SK-N-SH treated with all-trans-retinoic acid at 6 μM for 48 hours (cell line): ENCODE measurements around the gene AVEN.

Experiments
- ATAC-seq: fragments of 200-7000 bp; cut with Tn5 transposase; 3 replicates; pipeline ENCODE4 v1.9.1; 2020; ENCODE audit warnings: mild to moderate bottlenecking, moderate library complexity
- ARNTL ChIP-seq: fragments of 450-650 bp; formaldehyde crosslinking; IDR thresholded peaks from 2 replicates; pipeline ENCODE4 v1.5.0; 2020; ENCODE audit warnings: low read depth, mild to moderate bottlenecking, moderate library complexity, borderline replicate concordance
- BACH2 ChIP-seq: fragments of 250-450 bp; sonication (Bioruptor Pico); IDR thresholded peaks from 2 replicates; pipeline ENCODE4 v1.9.0; 2021; ENCODE audit warnings: mild to moderate bottlenecking, borderline replicate concordance
- CREB5 ChIP-seq: fragments of 250-450 bp; sonication (Bioruptor Pico); IDR thresholded peaks from 2 replicates; pipeline ENCODE4 v1.5.1; 2020; ENCODE audit warnings: low read depth, mild to moderate bottlenecking, moderate library complexity
- CSDC2 ChIP-seq: fragments of 250-450 bp; sonication (Bioruptor Pico); IDR thresholded peaks from 2 replicates; pipeline ENCODE4 v1.5.0; 2020; ENCODE audit warnings: mild to moderate bottlenecking, moderate library complexity
- ESRRG ChIP-seq: fragments of 250-450 bp; sonication (Bioruptor Pico); IDR thresholded peaks from 2 replicates; pipeline ENCODE4 v1.6.1; 2021; ENCODE audit warnings: mild to moderate bottlenecking
- GLIS3 ChIP-seq: fragments of 250-450 bp; sonication (Bioruptor Pico); IDR thresholded peaks from 2 replicates; pipeline ENCODE4 v1.5.0; 2020; ENCODE audit warnings: mild to moderate bottlenecking, moderate library complexity
- ISL1 ChIP-seq: fragments of 250-450 bp; sonication (Bioruptor Pico); IDR thresholded peaks from 2 replicates; pipeline ENCODE4 v2.1.2; 2022; ENCODE audit warnings: mild to moderate bottlenecking, moderate library complexity
- OSR1 ChIP-seq: fragments of 250-450 bp; sonication (Bioruptor Pico); IDR thresholded peaks from 2 replicates; pipeline ENCODE4 v1.8.0; 2022; ENCODE audit warnings: moderate library complexity, mild to moderate bottlenecking, inconsistent platforms
- POU6F1 ChIP-seq: fragments of 250-450 bp; sonication (Bioruptor Pico); IDR thresholded peaks from 2 replicates; pipeline ENCODE4 v1.8.0; 2021; ENCODE audit warnings: low read depth, mild to moderate bottlenecking, moderate library complexity, borderline replicate concordance
- PPARA ChIP-seq: fragments of 250-450 bp; sonication (Bioruptor Pico); IDR thresholded peaks from 2 replicates; pipeline ENCODE4 v1.5.0; 2020; ENCODE audit warnings: mild to moderate bottlenecking, borderline replicate concordance
- RARB ChIP-seq: fragments of 250-450 bp; sonication (Bioruptor Pico); IDR thresholded peaks from 2 replicates; pipeline ENCODE4 v1.8.0; 2021; ENCODE audit warnings: mild to moderate bottlenecking, moderate library complexity
- SNAI2 ChIP-seq: fragments of 250-450 bp; sonication (Bioruptor Pico); IDR thresholded peaks from 2 replicates; pipeline ENCODE4 v1.5.0; 2020; ENCODE audit warnings: mild to moderate bottlenecking, moderate library complexity
- TCF4 ChIP-seq: fragments of 250-450 bp; sonication (Bioruptor Pico); IDR thresholded peaks from 2 replicates; pipeline ENCODE4 v1.8.0; 2021; ENCODE audit warnings: mild to moderate bottlenecking, moderate library complexity, borderline replicate concordance
- TOX ChIP-seq: fragments of 250-450 bp; sonication (Bioruptor Pico); IDR thresholded peaks from 2 replicates; pipeline ENCODE4 v1.8.0; 2021; ENCODE audit warnings: mild to moderate bottlenecking, moderate library complexity, borderline replicate concordance
- ZC3H10 ChIP-seq: fragments of 250-450 bp; sonication (Bioruptor Pico); IDR thresholded peaks from 2 replicates; pipeline ENCODE4 v1.5.1; 2021; ENCODE audit warnings: mild to moderate bottlenecking, moderate library complexity
- ZFP3 ChIP-seq: fragments of 250-450 bp; sonication (Bioruptor Pico); IDR thresholded peaks from 2 replicates; pipeline ENCODE4 v1.5.0; 2020; ENCODE audit warnings: mild to moderate bottlenecking, moderate library complexity
- ZFP30 ChIP-seq: fragments of 450-650 bp; formaldehyde crosslinking; IDR thresholded peaks from 2 replicates; pipeline ENCODE4 v1.5.0; 2022; ENCODE audit warnings: mild to moderate bottlenecking, moderate library complexity
- ZNF565 ChIP-seq: fragments of 450-650 bp; formaldehyde crosslinking; conservative IDR thresholded peaks from 2 replicates; pipeline ENCODE4 v1.5.0; 2020; ENCODE audit warnings: low read depth, mild to moderate bottlenecking, moderate library complexity
- ZNF70 ChIP-seq: fragments of 450-650 bp; formaldehyde crosslinking; IDR thresholded peaks from 2 replicates; pipeline ENCODE4 v1.5.0; 2020; ENCODE audit warnings: mild to moderate bottlenecking, moderate library complexity
- ZNF8 ChIP-seq: fragments of 450-650 bp; formaldehyde crosslinking; IDR thresholded peaks from 2 replicates; pipeline ENCODE4 v1.5.0; 2020; ENCODE audit warnings: mild to moderate bottlenecking, moderate library complexity
- TF ChIP-seq, protein P1 (sequence below): fragments of 250-450 bp; sonication (Bioruptor Pico); IDR thresholded peaks from 2 replicates; pipeline ENCODE4 v1.5.0; 2020; ENCODE audit warnings: mild to moderate bottlenecking, moderate library complexity
- TF ChIP-seq, protein P2 (sequence below): fragments of 250-450 bp; sonication (Bioruptor Pico); IDR thresholded peaks from 2 replicates; pipeline ENCODE4 v1.8.0; 2020; ENCODE audit warnings: mild to moderate bottlenecking, moderate library complexity, borderline replicate concordance
- TF ChIP-seq, protein P3 (sequence below): fragments of 250-450 bp; sonication (Bioruptor Pico); IDR thresholded peaks from 2 replicates; pipeline ENCODE4 v1.5.1; 2021; ENCODE audit warnings: mild to moderate bottlenecking, moderate library complexity

AVEN gene

GRCh38 chr15:34076785-34077184 is 37.8 kb upstream of the AVEN start:
- TF ChIP-seq POU6F1 (CRISPR knock-in tag) (no peak), CSDC2 (CRISPR knock-in tag) (no peak), PPARA (CRISPR knock-in tag) (no peak), SNAI2 (CRISPR knock-in tag) (no peak), ZFP30 (CRISPR knock-in tag) (no peak), ZNF565 (CRISPR knock-in tag) (no peak)
- no peak for ATAC-seq

- no peak for ATAC-seq
- TF ChIP-seq ZFP3 (CRISPR knock-in tag) (no peak), ARNTL (no peak), ISL1 (CRISPR knock-in tag) (no peak), OSR1 (CRISPR knock-in tag) (no peak), ZC3H10 (CRISPR knock-in tag) (no peak), PPARA (CRISPR knock-in tag) (no peak), CREB5 (CRISPR knock-in tag) (no peak), ZNF70 (CRISPR knock-in tag) (no peak), TCF4 (no peak), ZFP30 (CRISPR knock-in tag) (no peak), RARB (CRISPR knock-in tag) (no peak), ZNF565 (CRISPR knock-in tag) (no peak), GLIS3 (no peak), TOX (CRISPR knock-in tag) (no peak), BACH2 (CRISPR knock-in tag) (no peak), CSDC2 (CRISPR knock-in tag) (no peak)
- TF ChIP-seq, protein P1, sequence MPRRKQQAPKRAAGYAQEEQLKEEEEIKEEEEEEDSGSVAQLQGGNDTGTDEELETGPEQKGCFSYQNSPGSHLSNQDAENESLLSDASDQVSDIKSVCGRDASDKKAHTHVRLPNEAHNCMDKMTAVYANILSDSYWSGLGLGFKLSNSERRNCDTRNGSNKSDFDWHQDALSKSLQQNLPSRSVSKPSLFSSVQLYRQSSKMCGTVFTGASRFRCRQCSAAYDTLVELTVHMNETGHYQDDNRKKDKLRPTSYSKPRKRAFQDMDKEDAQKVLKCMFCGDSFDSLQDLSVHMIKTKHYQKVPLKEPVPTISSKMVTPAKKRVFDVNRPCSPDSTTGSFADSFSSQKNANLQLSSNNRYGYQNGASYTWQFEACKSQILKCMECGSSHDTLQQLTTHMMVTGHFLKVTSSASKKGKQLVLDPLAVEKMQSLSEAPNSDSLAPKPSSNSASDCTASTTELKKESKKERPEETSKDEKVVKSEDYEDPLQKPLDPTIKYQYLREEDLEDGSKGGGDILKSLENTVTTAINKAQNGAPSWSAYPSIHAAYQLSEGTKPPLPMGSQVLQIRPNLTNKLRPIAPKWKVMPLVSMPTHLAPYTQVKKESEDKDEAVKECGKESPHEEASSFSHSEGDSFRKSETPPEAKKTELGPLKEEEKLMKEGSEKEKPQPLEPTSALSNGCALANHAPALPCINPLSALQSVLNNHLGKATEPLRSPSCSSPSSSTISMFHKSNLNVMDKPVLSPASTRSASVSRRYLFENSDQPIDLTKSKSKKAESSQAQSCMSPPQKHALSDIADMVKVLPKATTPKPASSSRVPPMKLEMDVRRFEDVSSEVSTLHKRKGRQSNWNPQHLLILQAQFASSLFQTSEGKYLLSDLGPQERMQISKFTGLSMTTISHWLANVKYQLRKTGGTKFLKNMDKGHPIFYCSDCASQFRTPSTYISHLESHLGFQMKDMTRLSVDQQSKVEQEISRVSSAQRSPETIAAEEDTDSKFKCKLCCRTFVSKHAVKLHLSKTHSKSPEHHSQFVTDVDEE (CRISPR knock-in tag) = no peak
- TF ChIP-seq, protein P2, sequence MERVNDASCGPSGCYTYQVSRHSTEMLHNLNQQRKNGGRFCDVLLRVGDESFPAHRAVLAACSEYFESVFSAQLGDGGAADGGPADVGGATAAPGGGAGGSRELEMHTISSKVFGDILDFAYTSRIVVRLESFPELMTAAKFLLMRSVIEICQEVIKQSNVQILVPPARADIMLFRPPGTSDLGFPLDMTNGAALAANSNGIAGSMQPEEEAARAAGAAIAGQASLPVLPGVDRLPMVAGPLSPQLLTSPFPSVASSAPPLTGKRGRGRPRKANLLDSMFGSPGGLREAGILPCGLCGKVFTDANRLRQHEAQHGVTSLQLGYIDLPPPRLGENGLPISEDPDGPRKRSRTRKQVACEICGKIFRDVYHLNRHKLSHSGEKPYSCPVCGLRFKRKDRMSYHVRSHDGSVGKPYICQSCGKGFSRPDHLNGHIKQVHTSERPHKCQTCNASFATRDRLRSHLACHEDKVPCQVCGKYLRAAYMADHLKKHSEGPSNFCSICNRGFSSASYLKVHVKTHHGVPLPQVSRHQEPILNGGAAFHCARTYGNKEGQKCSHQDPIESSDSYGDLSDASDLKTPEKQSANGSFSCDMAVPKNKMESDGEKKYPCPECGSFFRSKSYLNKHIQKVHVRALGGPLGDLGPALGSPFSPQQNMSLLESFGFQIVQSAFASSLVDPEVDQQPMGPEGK (CRISPR knock-in tag) = no peak
- TF ChIP-seq, protein P3, sequence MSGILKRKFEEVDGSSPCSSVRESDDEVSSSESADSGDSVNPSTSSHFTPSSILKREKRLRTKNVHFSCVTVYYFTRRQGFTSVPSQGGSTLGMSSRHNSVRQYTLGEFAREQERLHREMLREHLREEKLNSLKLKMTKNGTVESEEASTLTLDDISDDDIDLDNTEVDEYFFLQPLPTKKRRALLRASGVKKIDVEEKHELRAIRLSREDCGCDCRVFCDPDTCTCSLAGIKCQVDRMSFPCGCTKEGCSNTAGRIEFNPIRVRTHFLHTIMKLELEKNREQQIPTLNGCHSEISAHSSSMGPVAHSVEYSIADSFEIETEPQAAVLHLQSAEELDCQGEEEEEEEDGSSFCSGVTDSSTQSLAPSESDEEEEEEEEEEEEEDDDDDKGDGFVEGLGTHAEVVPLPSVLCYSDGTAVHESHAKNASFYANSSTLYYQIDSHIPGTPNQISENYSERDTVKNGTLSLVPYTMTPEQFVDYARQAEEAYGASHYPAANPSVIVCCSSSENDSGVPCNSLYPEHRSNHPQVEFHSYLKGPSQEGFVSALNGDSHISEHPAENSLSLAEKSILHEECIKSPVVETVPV (CRISPR knock-in tag) = no peak
- TF ChIP-seq, all 23 proteins: peak for 0
Observed at GRCh38 chr15:34070003-34070402, 31.0 kb upstream of the AVEN start.

- ATAC-seq = no peak
- no peak for TF ChIP-seq ZC3H10 (CRISPR knock-in tag)
- TF ChIP-seq BACH2 (CRISPR knock-in tag) = no peak
- TF ChIP-seq GLIS3 = no peak
- TF ChIP-seq SNAI2 (CRISPR knock-in tag) = no peak
- no peak for TF ChIP-seq ZFP30 (CRISPR knock-in tag)
- no peak for TF ChIP-seq PPARA (CRISPR knock-in tag)
- no peak for TF ChIP-seq RARB (CRISPR knock-in tag)
- TF ChIP-seq, protein P3 (CRISPR knock-in tag) = no peak
- TF ChIP-seq TOX (CRISPR knock-in tag) = no peak
- TF ChIP-seq OSR1 (CRISPR knock-in tag) = no peak
- TF ChIP-seq TCF4 = no peak
- TF ChIP-seq, protein P2 (CRISPR knock-in tag) = no peak
- TF ChIP-seq ZNF8 (CRISPR knock-in tag) = no peak
- TF ChIP-seq ZFP3 (CRISPR knock-in tag) = no peak
- no peak for TF ChIP-seq ESRRG
- no peak for TF ChIP-seq CREB5 (CRISPR knock-in tag)
- TF ChIP-seq ZNF565 (CRISPR knock-in tag) = no peak
- TF ChIP-seq CSDC2 (CRISPR knock-in tag) = no peak
Observed at GRCh38 chr15:34065941-34066340, 26.9 kb upstream of the AVEN start.
